ENCODE results near the gene RNF183. TPM values are rescaled to one million over a fixed set of nuclear protein-coding genes. Genes with fewer than 3 reads are reported as not detected.

RNF183 gene
- total RNA-seq, 4 donors from 2014 or later = 1.1 to 1.5 TPM; not detected in 2

- WGBS, 2 donors = 52 to 62% methylated on average over 9 of the region's 9 CpGs
- H3K4me3 ChIP-seq (ENCODE audit: low read depth, poor library complexity, severe bottlenecking) = no peak overlapping the region
- peak in 1 of 2 donors; percentile 37 for DNase-seq (ENCODE audit: low spot score in 2 of 2)
- TF ChIP-seq POLR2A (IDR thresholded peaks at IDR 0.05) (no peak), CTCF (IDR thresholded peaks at IDR 0.05) (no peak)
- intact Hi-C loops (cut with DNase I; ENCODE audit: low total_unique reads) = no loop called here
Observed at GRCh38 chr9:113341712-113342410, 38.7 kb upstream of the RNF183 start.

GRCh38 chr9:113340011-113340699 lies 37.0 kb upstream of the RNF183 start, which contains the start of gene WDR31:
TSS of gene WDR31 (minus strand) at chr9:113340275. CDS start at chr9:113332022, 8,253 bp downstream.
- H3K4me3 ChIP-seq (ENCODE audit: low read depth, poor library complexity, severe bottlenecking) = peak within 1 kb of the TSS; percentile 57
- intact Hi-C loops (cut with DNase I; ENCODE audit: low total_unique reads) = no loop called here
- TF ChIP-seq POLR2A (IDR thresholded peaks at IDR 0.05) (no peak), CTCF (IDR thresholded peaks at IDR 0.05) (no peak)
- WGBS, 2 donors = 1 to 2% methylated on average over 26 to 44 of the region's 46 CpGs
- peak; percentile 80 to 97 for DNase-seq (ENCODE audit: low spot score in 2 of 2)

GRCh38 chr9:113337714-113338113 lies 34.5 kb upstream of the RNF183 start:
- TF ChIP-seq POLR2A (IDR thresholded peaks at IDR 0.05) = no peak
- TF ChIP-seq CTCF (IDR thresholded peaks at IDR 0.05) = no peak
- H3K4me3 ChIP-seq (ENCODE audit: low read depth, poor library complexity, severe bottlenecking) = no peak overlapping the region
- no peak for DNase-seq (ENCODE audit: low spot score in 2 of 2)
- 93 to 96% methylated on average over 2 of the region's 2 CpGs for WGBS, 2 donors
- intact Hi-C loops (cut with DNase I; ENCODE audit: low total_unique reads) = no loop called here

GRCh38 chr9:113331780-113332179 lies 28.6 kb upstream of the RNF183 start:
- no peak overlapping the region for H3K4me3 ChIP-seq (ENCODE audit: low read depth, poor library complexity, severe bottlenecking)
- WGBS, 2 donors = 63 to 71% methylated on average over 4 of the region's 4 CpGs
- intact Hi-C loops (cut with DNase I; ENCODE audit: low total_unique reads) = no loop called here
- DNase-seq (ENCODE audit: low spot score in 2 of 2) = no peak
- no peak for TF ChIP-seq CTCF (IDR thresholded peaks at IDR 0.05)
- TF ChIP-seq POLR2A (IDR thresholded peaks at IDR 0.05) = no peak

- no peak for DNase-seq (ENCODE audit: low spot score in 2 of 2)
- TF ChIP-seq POLR2A (IDR thresholded peaks at IDR 0.05) (no peak), CTCF (IDR thresholded peaks at IDR 0.05) (no peak)
- intact Hi-C loops (cut with DNase I; ENCODE audit: low total_unique reads) = no loop called here
- no peak overlapping the region for H3K4me3 ChIP-seq (ENCODE audit: low read depth, poor library complexity, severe bottlenecking)
- 96 to 99% methylated on average over 3 of the region's 3 CpGs for WGBS, 2 donors
Observed at GRCh38 chr9:113328045-113328782, 25.0 kb upstream of the RNF183 start.
